Neural crest cell (in vitro differentiated cells): ENCODE measurements around the gene EPB41L4A. TPM values are rescaled to one million over a fixed set of nuclear protein-coding genes. Genes with fewer than 3 reads are reported as not detected.

Experiments
- DNase-seq: peaks from one replicate; pipeline ENCODE4 v3.0.0; 2021; ENCODE audit warnings: low read depth, mixed read lengths, low spot score
- H3K27ac Mint-ChIP-seq: one replicate; pipeline ENCODE4 v1.8.0; 2021; ENCODE audit warnings: mild to moderate bottlenecking, mixed read lengths; ENCODE audit not compliant: unreplicated experiment
- H3K27me3 Mint-ChIP-seq: 2 replicates; pipeline ENCODE4 v1.8.0; 2021; ENCODE audit warnings: low read depth, mild to moderate bottlenecking, mixed read lengths
- H3K36me3 Mint-ChIP-seq: 2 replicates; pipeline ENCODE4 v1.8.0; 2021; ENCODE audit warnings: low read depth, mild to moderate bottlenecking, mixed read lengths
- H3K4me1 Mint-ChIP-seq: 2 replicates; pipeline ENCODE4 v1.8.0; 2021; ENCODE audit warnings: mixed read lengths
- H3K4me3 Mint-ChIP-seq: one replicate; pipeline ENCODE4 v1.8.0; 2021; ENCODE audit warnings: mild to moderate bottlenecking, mixed read lengths
- H3K9me3 Mint-ChIP-seq: 2 replicates; pipeline ENCODE4 v1.8.0; 2021; ENCODE audit warnings: mixed read lengths
- CTCF ChIP-seq: fragments of 200-600 bp; sonication (generic); conservative IDR thresholded peaks from 2 replicates; pipeline ENCODE4 v1.5.0; 2021; ENCODE audit warnings: antibody characterized with exemption, mild to moderate bottlenecking
- total RNA-seq: library from RNA; stranded (reverse); gene quantifications from 2 replicates; pipeline ENCODE4 v1.2.1, GENCODE V29; 2021

The EPB41L4A gene
- total RNA-seq, 1 donor from 2014 or later, result 10.8 TPM

- Mint-ChIP-seq H3K27ac (no peak overlapping the region), H3K27me3 (no peaks in the 10 kb centered on the region), H3K9me3 (no peaks in the 10 kb centered on the region), H3K4me3 (no peak overlapping the region), H3K36me3 (no peaks in the 10 kb centered on the region), H3K4me1 (no peaks in the 10 kb centered on the region)
- TF ChIP-seq CTCF, result no peak
- no peak for DNase-seq
These were observed 275.4 kb downstream of the EPB41L4A start for GRCh38 chr5:112143690-112144089.

DNA sequence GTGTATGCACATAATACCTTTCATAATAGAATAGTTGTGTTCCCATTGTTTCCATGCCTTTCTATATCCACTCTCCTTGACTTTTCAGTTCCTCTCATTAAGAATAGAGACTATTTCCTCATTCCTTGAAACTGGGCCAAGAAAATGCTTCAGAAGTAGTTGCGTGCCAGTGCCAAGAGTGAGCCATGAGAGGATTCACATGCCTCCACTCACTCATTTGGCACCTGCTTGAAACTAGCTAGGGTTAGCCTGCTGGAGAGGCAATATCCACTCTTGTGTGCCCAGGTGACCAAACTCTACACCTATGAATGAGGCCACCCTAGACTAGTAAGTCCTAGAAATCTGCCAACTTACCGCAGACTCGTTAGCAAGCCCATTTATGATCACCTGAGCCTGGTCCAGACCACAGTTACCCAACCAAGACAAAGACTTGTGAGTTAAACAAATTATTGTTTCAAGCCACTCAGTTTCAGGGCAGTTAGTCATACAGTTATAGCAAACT, 276.3 kb downstream of the EPB41L4A start:
- Mint-ChIP-seq H3K36me3 (no peaks in the 10 kb centered on the region), H3K27me3 (no peaks in the 10 kb centered on the region), H3K27ac (no peak overlapping the region), H3K4me3 (no peak overlapping the region), H3K9me3 (no peaks in the 10 kb centered on the region), H3K4me1 (no peaks in the 10 kb centered on the region)
- no peak for DNase-seq
- no peak for TF ChIP-seq CTCF

DNA sequence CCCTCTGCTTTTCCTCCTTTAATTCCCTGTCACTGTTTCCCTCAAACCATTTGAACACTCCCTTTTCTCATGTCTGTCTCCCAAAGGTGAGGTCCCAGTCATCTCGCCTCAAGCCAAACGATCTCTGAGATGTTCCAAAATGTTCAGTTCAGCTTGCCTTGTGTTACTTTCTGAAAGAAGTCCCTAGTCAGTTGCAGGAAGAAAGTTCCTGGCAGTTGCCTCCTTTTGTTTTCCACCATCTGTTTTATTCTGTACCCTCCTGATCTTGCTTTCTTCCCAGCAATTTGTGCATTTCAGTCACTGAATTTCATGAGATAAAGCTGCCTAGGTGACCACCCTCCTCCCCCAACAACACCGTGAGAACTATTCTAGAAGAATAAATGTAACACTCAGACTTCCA, 277.5 kb downstream of the EPB41L4A start:
- Mint-ChIP-seq H3K27me3 (no peaks in the 10 kb centered on the region), H3K4me1 (no peaks in the 10 kb centered on the region), H3K4me3 (no peak overlapping the region), H3K36me3 (no peaks in the 10 kb centered on the region), H3K9me3 (no peaks in the 10 kb centered on the region), H3K27ac (no peak overlapping the region)
- no peak for DNase-seq
- no peak for TF ChIP-seq CTCF

- no peak overlapping the region for H3K4me3 Mint-ChIP-seq
- no peak for TF ChIP-seq CTCF
- peaks cover 3% of the 10 kb centered on the region for H3K9me3 Mint-ChIP-seq
- H3K27me3 Mint-ChIP-seq, result no peaks in the 10 kb centered on the region
- no peaks in the 10 kb centered on the region for H3K36me3 Mint-ChIP-seq
- DNase-seq, result no peak
- no peaks in the 10 kb centered on the region for H3K4me1 Mint-ChIP-seq
- H3K27ac Mint-ChIP-seq, result no peak overlapping the region
These were observed 280.6 kb downstream of the EPB41L4A start for GRCh38 chr5:112138526-112138925.

DNA sequence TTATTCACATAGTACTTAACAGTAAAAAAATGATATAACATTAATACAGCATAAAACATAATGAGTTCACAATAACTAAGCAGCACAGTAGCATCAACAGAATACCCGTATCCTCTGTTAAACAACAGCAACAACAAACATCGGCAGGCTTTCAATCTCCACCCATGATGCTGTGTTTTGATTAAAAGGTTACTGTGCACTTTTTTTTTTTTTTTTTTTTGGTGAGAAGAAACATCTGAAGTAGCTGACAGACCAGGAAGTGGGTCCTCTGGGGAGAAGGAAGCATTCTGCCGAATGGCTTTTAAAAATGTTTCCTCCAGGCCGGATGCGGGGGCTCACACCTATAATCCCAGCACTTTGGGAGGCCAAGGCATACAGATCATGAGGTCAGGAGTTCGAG, 282.3 kb downstream of the EPB41L4A start:
- no peaks in the 10 kb centered on the region for H3K4me1 Mint-ChIP-seq
- H3K9me3 Mint-ChIP-seq, result peaks cover 6% of the 10 kb centered on the region
- TF ChIP-seq CTCF, result no peak

GRCh38 chr5:112127861-112128260, 291.2 kb downstream of the EPB41L4A start:
- no peak for DNase-seq
- Mint-ChIP-seq H3K27me3 (no peaks in the 10 kb centered on the region), H3K27ac (no peak overlapping the region), H3K9me3 (peaks cover 3% of the 10 kb centered on the region), H3K4me3 (no peak overlapping the region), H3K36me3 (no peaks in the 10 kb centered on the region), H3K4me1 (peaks cover 7% of the 10 kb centered on the region)
- no peak for TF ChIP-seq CTCF

More for the DNA sequence above, 282.3 kb downstream of the EPB41L4A start:
- no peak for DNase-seq
- Mint-ChIP-seq H3K36me3 (no peaks in the 10 kb centered on the region), H3K27me3 (no peaks in the 10 kb centered on the region), H3K4me3 (no peak overlapping the region), H3K27ac (no peak overlapping the region)
